ENCODE measurements around the gene KCNN4.
"Not testable (repeated sequence)": the region's sequence is repeated elsewhere in the genome, so short reads cannot be mapped to it uniquely, and the experiment has no call there.

Gene KCNN4

DNA sequence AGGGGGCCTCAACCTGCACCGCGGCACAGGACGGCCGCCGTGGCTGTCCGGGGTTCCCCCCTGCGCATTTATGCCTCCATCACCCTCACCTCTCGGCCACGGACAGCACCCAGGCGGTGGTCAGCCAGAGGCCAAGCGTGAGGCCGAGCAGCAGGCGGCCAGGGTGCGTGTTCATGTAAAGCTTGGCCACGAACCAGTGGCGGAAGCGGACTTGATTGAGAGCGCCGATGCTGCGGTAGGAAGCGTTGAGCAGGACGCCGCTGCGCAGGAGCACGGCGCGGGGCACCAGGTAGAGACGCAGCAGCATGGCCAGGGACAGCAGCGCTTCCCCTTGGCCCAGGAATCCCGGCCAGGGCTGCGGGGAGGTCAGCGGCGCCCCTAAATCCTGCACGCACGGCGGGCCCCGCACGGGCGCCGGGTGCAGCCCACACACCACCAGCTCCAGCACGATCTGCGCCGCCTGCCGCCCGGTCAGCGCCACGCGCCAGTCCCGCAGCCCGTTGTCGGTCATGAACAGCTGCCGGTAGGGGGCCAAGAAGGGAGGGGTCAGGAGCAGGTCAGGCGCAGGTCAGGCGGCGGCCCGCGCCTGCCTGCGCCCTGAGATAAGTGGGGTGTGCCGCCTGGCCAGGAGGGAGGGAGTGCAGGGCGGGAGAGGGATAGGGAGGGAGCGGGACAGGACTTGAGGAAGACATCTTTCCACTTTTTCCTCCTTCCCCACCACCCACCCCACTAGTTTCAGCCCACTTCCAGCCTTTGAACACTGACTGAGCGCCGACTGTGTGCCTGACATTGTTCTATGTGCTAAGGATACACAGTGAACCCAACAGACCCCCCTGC is 6.5 kb downstream of the KCNN4 start:
- DNase-seq (ENCODE audit: low read depth): peak; percentile 72

DNA sequence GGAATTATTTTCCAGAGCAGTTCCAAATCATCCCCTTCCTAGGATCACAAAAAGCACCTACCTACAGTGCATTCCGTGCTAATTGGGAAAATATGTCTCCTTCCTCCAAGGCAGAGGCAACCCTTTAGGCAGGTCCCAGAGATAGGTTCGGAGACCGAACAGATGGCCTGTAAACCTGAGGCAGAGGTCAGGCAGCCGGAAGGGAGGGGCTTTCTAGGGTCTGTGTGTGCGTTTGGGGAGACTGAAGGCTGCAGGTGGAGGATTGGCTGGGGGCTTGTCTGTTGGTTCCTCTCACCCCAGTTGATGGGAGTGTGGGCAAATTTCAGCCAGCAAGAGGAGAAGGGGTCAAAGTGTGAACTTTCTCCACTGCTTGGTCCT is 7.1 kb downstream of the KCNN4 start:
- DNase-seq (ENCODE audit: low read depth): no peak

DNA sequence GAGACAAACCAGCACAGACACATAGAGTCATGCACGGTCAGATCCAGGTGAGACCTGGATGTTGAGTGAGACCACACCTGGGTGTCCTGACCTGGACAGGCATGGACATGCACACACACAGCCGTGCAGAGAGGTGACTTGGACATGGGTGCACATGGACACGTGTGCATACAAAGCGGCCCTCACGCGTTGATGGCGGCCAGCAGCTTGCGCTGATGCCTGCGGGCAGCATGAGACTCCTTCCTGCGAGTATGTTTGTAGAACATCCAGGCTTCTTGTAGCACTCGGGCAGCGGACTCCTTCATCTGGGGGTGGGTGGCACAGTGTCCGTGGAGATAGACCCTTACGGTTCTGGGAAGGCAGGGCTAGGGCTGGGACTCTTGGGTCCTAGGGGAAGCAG is 11.5 kb downstream of the KCNN4 start:
- no peak for DNase-seq (ENCODE audit: low read depth)

DNA sequence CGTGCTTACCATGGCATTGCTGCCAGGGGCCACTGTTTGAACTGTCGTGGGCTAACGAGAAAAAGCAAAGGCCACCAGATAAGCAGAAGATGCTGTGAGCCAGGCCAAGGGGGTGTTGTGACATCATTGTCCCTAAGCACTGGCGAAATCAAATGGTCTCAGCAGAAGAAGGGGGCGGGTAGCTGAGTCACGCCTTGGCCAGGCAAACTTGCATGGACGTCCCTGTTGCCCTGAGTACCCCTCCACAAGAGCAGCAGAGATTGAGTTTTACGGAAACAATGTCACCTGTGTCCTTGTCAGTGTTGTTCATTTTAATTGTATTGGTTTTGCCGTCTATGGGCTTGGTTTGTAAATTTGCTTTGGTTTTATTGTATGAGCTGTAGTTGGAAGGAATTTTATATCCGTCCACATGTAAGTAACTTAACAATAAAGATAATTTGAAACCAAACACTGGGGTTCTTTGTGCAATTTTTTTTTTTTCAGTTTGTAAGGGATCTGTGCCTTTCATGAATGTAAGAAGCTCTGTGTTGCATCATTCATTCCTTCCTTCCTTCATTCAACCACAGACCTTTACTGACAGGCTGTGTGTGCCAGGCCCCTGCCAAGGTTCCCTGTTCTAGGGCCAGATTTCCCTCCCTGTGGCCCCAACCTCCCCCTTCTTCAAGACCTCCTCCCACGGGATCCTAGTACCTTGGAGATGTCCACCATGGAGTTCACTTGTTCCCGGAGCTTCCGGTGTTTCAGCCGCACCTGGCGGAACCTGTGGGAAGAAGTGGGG is 12.3 kb downstream of the KCNN4 start:
- DNase-seq (ENCODE audit: low read depth): no peak

GRCh38 chr19:43767818-43768217 is 13.0 kb downstream of the KCNN4 start:
- DNase-seq (ENCODE audit: low read depth): no peak

GRCh38 chr19:43767316-43767715 is 13.5 kb downstream of the KCNN4 start:
- DNase-seq (ENCODE audit: low read depth): no peak

DNA sequence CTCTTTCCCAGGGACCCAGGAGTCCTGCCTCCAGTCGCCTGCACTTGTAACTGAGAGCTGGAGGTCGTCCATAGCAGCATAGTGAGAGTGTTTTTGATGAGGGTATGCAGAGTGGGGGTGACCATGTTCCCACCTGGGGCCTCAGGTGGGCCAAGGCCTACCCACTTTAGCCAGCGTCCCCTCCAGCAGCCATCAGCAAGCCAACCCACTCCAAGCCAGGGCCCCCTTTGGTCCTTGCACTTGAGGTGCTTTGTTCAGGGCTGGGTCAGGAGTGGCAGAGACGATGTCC is 14.1 kb downstream of the KCNN4 start:
- DNase-seq (ENCODE audit: low read depth): no peak

DNA sequence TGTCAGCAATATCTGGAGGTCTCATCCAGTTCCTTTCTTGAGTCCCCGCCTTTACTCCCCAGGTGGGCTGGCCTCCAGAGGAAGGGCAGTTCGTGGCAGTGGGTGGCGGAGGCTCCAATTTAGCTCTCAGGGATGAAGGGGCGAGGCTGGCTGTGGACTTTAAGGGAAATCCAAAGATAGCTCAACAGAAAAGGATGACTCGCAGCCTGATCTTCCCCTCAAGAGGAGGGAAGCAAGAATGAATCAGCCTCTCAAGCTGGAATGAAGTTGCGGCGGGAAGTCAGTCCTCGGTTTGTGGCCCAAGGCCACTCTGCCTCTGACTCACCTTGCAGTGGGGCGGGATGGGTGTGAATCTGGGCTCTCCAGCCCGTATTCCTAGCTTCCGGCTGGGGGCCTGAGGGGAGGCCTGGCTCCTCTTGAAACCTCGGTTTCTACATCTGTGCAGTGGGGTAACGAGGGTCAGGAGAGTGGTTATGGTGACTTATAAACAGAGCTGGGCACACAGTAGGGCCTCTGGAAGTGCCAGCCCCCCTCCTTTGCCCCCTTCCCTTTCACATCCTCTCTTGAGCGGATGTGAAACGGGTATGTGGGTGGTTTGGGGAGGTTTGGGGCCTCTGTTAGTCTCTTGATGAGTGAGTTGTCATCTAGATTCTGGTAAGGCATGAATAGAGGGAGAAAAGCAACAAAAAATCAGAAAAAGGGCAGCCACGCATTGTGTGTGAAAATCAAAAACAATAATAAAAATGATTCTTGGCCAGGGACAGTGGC is 15.5 kb downstream of the KCNN4 start:
- DNase-seq (ENCODE audit: low read depth): peak; percentile 96

DNA sequence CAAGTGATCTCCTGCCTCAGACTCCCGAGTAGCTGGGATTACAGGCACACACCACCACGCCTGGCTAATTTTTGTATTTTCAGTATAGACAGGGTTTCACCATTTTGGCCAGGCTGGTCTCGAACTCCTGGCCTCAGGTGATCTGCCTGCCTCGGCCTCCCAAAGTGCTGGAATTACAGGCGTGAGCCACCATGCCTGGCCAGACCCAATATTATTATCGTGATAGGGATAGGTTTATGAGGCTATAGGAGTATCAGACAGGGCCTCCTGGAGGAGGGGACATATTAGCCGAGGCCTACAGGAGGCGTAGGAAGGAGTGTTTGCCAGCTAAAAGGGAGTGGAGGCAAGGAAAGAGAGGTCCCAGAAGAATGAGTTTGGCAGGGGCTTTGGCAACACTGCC is 16.1 kb downstream of the KCNN4 start:
- DNase-seq (ENCODE audit: low read depth): not testable (repeated sequence)

DNA sequence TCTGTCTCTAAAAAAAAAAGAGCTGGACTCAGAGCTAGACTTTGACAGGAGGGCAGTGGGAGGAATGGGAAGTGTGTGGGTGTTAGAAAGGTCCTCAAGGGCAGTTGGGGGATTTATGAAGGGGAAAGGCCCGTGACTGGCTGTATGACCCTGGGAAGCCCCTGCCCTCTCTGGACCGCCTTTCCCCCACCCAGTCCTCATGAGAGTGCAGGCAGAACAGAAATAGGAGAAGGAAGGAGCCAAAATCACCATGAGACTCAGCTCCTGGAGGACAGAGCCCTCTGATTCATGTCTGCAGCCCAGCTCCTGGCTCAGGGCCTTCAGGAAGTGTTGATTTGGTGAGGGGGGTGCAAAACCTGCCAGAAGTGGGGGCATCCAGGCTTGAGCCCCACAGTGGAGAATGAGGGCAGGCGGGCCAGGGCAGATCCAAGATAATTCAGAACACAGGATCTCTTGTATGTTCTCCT is 17.3 kb downstream of the KCNN4 start:
- DNase-seq (ENCODE audit: low read depth): no peak

- DNase-seq (ENCODE audit: low read depth): no peak
These were observed 18.0 kb downstream of the KCNN4 start for GRCh38 chr19:43762814-43763213.

GRCh38 chr19:43760941-43761340 is 19.8 kb downstream of the KCNN4 start:
- no peak for DNase-seq (ENCODE audit: low read depth)

GRCh38 chr19:43759515-43759914 is 21.3 kb downstream of the KCNN4 start:
- no peak for DNase-seq (ENCODE audit: low read depth)

DNA sequence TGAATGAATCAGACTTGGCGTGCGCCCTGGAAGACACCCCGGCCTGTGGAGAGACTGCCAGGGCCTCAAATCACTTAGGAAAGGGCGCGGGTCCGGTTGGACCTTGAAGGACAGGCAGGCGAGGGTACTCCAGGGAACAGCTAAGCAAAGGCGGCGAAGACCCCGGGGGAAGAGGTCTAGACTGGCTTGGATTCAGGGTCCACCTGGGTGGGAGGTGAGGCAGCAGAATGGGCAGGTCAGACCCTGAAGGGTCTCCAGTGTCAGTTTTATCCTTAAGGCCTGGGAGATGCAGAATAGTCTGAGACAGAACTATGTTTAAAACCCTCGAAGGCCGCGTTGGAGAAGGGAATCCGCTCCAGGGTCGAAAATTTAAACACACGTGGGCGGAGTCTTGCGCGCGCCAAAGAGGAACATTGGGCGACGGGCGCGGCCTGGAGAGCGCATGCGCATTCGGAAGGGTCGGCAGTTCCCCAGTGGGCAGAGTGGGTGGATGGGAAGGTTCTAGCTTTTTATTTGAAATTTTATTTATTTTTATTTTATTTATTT is 25.4 kb downstream of the KCNN4 start:
- peak; percentile 53 for DNase-seq (ENCODE audit: low read depth)

DNA sequence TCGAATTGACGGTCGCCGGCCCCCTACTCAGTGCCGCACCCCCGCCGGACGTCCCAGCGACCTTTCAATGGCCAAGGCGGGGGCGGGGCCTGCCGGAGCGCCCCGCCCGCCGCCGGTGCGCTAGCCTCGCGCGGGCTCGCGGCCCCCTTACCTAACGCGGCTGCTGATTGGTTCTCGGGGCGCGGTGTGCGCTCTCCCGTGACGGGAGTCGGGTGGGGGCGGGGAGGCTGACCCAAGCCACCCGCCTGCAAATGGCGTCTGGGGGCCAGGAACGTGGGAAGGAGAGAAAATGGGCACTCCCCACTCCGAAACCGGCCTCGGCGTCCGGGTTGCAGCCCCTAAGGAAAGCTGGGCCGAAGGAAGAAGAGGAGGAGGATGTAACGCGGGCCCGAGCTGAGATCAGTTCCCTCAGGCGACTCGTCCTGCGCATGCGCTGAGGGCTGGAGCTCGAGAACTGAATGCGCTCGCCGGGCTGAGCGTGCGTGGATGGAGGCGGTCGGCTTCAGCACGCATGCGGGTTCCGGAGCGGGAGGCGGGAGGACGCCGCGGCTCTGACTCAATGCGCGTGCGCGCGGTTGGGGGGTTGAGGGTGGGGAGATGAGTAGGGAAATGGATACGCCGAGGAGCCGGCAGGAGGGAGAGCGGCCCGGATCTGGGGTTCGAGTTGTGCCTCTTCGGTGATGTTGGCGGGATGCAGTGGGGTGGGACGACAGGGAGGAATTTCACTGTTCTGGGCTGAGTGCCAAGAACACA is 26.1 kb downstream of the KCNN4 start, which contains the start of gene SMG9:
Gene SMG9, minus strand, starts transcription at position 460 of the 753 bp plus-strand sequence. CDS start 4,221 bp downstream, outside the sequence.
- peak; percentile 92 for DNase-seq (ENCODE audit: low read depth)

GRCh38 chr19:43754253-43754502 is 26.6 kb downstream of the KCNN4 start:
- no peak for DNase-seq (ENCODE audit: low read depth)

GRCh38 chr19:43752287-43752875 is 28.4 kb downstream of the KCNN4 start:
- DNase-seq (ENCODE audit: low read depth): no peak

DNA sequence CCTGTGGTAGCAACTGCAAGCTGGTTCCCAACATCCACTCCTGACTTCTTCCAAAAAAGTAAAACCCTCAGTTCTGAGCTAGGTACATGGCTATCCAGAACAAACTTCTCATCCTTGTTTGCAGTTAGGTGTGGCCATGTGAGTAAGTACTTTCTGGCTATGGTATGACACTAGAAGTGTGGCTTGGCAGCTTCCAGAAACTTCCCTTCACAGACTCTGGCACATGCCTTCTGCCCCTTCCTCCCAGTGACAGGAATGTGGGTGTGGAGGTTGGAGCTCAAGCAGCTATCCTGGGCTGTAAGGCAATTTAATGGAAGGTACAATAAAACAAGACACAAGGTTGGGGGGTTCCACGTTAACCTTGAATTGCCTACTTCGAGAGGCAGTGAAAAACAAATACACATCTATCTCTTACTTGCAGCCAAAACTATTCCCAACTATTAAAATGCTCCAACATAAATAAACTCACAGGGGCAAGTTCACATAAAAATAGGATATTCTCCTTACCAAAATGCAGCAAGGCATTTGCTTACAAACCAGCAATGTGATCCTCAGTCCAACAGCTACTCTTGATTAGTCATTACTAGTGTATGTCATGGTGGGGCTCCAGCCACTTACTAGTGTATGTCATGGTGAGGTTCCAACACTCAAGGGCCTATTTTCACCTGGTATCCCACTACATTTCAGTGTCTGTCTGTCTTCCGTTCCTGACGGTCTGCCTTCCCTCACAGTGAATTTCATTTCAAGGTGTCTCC is 29.1 kb downstream of the KCNN4 start:
- DNase-seq (ENCODE audit: low read depth): no peak

- DNase-seq (ENCODE audit: low read depth): no peak
These were observed 30.9 kb downstream of the KCNN4 start for GRCh38 chr19:43749898-43750297.

DNA sequence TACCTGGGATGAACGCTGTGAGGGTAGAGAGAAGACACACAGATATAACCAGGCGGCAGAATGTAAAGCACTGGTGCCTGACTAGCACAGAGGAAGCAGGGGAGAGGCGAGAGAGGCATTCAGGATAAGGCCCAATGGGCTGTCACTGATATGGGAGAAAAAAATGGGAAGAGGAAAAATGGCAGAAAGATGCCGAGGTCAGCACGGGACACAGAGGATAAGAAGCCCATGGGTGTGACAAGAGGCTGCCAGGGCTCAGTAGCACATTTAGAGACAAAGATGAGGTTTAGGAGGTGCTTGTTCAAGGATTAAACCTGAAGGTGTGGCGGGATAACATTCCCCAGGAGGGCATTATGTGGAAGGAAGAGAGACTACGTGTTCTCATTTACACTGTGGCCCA is 31.6 kb downstream of the KCNN4 start:
- DNase-seq (ENCODE audit: low read depth): no peak

GRCh38 chr19:43748685-43749084 is 32.1 kb downstream of the KCNN4 start:
- DNase-seq (ENCODE audit: low read depth): no peak
